HG02798 (cell line): ENCODE results near the gene SELE.

ENCODE experiments used
- ATAC-seq: cut with Tn5 transposase; IDR thresholded peaks from one replicate; pipeline ENCODE4 v1.9.1; 2021; ENCODE audit warnings: mild to moderate bottlenecking; ENCODE audit not compliant: unreplicated experiment, poor library complexity

The SELE gene, protein sequence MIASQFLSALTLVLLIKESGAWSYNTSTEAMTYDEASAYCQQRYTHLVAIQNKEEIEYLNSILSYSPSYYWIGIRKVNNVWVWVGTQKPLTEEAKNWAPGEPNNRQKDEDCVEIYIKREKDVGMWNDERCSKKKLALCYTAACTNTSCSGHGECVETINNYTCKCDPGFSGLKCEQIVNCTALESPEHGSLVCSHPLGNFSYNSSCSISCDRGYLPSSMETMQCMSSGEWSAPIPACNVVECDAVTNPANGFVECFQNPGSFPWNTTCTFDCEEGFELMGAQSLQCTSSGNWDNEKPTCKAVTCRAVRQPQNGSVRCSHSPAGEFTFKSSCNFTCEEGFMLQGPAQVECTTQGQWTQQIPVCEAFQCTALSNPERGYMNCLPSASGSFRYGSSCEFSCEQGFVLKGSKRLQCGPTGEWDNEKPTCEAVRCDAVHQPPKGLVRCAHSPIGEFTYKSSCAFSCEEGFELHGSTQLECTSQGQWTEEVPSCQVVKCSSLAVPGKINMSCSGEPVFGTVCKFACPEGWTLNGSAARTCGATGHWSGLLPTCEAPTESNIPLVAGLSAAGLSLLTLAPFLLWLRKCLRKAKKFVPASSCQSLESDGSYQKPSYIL

DNA sequence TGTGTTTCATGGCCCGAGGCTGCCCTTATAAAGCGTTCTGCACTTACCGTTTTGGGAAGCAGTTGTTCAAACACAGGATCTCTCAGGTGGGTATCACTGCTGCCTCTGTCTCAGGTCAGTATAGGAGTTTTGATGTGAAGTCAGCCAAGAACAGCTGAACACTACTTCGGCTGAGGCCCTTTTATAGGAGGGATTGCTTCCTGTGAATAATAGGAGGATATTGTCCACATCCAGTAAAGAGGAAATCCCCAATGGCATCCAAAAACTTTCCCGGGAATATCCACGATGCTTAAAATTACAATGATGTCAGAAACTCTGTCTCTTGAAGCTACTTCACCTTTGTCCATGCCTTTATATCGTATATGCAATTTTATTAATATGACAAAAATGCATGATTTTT, at the start of gene SELE:
TSS of gene SELE (minus strand) at position 156 of the 400 bp plus-strand sequence. CDS start 467 bp downstream, outside the sequence.
- no peak for ATAC-seq

DNA sequence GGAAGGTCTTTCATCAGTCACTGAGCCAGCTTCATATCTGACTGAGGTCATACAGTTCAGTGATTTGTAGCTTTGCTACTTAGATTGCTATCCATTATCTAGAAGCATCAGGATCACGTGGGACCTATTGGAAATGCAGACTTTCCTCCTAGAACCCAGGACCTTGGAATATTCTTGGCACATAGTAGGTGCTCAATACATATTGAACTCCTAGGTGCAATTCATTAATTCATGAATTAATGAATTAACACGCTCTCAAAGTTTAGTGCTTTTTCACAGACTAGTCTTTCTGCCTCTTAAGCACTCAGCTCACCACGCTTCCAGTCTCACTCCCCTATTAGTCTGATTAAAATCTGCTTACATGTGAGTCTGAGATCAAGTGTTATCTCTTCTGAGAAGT, 48.7 kb upstream of the SELE start:
- no peak for ATAC-seq

DNA sequence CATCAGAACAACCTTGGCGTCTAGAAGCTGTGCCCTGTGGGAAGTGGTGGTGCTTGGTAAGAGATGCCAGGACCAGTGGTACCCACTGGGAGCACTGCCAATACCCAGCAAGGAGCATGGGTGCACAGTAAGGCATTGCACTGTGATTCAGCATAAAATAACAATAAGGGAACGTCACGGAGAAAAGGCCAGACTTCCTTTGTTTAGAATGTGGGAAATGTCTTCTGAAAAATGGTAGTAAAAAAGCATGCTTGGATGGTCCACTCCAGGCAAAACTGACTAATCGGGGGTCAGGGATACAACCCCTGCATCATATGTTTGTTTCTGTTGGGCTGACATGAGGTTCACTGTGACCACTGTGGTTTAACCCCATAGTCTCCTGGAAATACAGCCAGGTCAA, 46.1 kb upstream of the SELE start:
- no peak for ATAC-seq

DNA sequence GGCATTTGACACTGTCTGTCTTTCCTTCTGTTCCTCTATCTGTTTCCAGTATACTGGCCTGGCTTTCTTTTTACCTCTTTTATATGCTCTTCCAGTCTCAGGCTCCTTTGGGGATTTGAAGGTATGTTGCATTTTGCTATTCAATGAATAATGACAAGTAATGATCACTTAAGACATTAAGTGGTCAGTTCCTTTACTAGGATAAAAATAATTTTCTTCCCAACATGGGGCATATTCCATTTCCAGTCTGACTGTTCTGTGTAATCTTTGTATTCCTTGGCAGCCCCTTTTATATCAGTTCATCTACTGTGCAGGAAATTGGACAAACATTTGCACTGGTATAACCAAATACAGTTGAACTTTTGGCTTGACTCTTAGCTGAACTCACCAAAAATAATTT, 45.3 kb upstream of the SELE start:
- no peak for ATAC-seq

DNA sequence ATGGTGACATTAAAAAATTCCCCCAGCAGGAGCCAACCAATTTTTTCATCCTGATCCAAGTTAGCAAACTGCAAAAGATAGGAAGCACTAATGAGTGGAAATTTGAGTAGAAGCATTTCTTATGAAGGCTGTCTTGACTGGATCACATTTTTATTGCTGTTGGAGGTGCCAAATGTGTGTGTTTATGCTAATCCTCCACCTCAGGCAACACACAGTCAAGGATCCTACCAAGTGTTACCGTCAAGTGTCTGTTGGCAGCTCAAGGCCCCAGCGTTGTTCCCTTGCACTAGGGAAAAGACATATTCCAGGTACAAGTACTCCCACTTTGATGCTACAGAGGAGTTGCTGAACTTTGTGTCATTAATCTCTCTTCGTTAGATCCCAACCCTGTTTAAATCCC, 42.6 kb upstream of the SELE start:
- no peak for ATAC-seq

DNA sequence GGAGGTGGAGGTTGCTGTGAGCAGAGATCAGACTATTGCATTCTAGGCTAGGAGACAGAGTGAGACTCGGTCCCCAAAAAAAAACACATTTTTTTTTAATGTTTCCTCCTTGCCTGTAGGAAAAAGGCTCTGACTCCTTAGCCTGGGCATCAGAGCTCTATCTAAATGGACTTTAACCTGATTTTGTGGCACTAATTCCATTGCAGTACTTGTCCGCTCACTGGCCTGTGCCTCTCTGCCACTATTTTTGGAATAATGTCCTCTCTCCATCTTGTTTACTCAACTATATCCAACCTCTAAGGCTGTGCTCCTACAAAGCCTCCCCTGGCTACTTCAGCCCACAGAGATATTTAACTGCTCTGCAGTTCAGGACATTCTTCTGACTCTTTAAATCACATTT, 34.3 kb upstream of the SELE start:
- no peak for ATAC-seq

DNA sequence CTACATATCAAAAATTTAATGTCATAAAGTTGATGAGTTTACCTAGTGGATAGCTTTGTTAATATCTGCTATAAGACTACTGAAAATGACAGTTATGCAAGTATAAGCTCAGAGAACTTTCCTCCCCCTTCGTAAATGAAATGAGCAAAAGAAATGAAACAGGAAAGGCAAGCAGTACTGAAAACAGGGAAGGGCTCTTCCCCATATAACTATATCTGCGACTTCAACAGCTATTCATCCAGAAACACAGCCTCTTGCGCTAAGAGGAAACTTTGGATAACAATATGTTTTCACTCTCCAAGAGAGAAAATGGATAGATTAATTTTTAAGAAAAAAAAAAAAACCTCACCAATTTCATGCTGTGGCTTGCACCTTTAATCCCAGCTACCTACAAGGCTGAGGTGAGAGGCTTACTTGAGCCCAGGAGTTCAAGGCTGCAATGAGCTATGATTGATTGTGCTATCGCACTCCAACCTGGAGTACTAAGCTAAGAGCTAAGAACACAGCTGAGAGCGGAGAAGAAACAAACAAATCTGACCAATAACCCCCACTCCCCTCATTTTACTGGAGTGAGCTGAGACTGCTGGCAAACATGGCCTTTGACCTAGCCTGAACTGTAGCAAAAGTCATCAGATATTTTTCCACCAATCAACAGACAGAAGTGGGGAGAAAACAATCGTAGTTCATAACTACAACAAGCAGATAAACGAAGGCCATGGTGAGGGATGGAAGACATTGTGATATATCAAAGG, 31.9 kb upstream of the SELE start:
- no peak for ATAC-seq

DNA sequence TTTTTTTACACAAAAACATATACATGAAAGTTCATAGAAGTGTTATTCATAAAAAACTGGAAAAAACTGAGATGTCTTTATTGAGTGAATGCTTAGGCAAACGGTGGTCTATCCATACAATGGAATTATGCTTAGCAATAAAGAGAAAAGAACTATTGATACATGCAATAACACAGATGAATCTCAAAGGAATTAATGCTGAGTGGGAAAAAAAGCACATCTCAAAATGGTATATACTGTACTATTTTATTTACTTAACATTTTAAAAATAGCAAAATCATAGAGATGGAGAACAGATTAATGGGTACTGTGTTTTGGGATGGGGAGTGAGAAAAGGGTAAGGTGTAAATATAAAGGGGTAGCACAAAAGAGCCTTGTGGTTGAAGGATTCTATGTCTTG, 31.0 kb upstream of the SELE start:
- ATAC-seq: no peak

DNA sequence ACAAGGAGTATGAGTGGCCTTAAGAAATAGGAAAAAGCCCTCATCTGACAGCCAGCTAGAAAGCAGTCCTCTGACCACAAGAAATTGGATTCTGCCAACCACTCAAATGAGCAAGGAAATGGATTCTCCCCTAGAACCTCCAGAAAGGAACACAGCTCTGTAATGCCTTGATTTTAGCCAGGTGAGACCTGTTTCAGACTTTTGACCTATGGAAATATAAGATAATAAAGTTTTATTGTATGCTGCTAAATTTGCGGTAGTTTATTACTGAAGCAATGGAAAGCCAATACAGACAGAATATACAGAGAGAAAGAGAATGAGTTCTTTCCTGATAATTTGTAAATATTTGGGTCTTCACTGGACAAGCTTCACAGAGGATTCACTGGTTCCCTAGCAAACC, 28.8 kb upstream of the SELE start:
- no peak for ATAC-seq

DNA sequence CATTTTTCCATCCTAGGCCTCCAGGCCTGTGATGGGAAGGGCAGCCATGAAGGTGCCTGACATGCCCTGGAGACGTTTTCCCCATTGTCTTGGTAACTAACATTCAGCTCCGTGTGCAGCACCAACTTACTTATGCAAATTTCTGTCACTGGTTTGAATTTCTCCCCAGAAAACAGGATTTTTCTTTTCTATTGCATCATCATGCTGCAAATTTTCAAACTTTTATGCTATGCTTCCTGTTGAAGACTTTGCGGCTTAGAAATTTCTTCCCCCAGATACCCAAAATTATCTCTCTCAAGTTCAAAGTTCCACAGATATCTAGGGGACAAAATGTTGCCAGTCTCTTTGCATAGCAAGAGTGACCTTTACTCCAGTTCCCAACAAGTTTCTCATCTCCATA, 25.2 kb upstream of the SELE start:
- no peak for ATAC-seq

DNA sequence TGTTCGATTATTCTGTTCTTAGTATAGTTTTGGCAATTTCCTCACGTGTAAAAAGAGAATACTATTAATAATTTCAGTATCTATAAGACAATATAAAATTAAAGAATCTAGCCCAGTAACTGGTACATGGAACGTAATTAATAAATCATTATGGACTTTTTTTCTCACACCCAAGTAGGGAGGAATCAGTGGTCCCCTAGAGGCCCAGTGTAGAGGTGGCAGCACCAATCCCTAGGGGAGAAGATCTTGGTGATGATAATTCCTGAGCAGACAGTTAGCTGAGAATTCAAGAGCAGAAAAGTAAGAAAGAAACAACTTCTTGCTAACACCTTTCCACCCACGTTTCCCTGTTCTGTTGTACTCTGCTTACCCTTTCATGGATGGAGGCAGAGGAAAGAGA, 19.7 kb upstream of the SELE start:
- ATAC-seq: no peak

DNA sequence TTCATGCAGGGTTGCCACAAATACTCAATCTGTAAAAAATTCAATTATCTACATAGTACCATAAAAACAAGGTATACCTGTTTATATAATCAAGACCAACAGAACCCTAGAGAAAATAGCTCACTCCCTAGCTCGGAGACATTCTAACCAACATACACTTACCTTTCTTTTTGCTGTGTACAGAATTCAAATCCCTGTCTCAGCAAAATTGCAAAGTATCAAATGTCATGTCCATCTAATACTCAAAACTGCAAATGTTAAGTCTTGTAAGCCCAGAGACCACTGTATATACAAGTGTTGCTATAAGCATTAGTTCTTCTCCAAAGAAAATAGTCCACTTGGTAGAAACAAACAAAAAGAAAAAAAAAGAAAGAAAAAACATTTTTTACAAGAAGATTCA, 16.2 kb upstream of the SELE start:
- no peak for ATAC-seq

DNA sequence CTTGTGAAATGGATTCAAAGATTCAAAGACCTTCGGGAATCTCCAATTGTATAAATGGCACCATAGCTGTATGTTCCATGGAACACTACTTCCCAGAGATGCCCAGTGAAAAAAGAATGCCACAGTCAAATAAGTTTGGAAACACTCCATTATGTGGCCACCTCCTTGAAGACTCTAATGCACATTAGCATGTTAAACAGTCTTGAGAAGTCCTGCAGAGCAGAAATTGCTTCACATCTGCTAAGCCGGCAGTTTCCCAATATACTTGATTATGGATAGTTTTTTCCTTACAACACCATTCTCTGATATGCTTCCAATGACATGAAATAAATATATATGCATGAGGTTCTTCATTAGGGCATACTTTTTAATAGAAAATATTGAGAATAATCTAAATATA, 12.7 kb upstream of the SELE start:
- no peak for ATAC-seq

DNA sequence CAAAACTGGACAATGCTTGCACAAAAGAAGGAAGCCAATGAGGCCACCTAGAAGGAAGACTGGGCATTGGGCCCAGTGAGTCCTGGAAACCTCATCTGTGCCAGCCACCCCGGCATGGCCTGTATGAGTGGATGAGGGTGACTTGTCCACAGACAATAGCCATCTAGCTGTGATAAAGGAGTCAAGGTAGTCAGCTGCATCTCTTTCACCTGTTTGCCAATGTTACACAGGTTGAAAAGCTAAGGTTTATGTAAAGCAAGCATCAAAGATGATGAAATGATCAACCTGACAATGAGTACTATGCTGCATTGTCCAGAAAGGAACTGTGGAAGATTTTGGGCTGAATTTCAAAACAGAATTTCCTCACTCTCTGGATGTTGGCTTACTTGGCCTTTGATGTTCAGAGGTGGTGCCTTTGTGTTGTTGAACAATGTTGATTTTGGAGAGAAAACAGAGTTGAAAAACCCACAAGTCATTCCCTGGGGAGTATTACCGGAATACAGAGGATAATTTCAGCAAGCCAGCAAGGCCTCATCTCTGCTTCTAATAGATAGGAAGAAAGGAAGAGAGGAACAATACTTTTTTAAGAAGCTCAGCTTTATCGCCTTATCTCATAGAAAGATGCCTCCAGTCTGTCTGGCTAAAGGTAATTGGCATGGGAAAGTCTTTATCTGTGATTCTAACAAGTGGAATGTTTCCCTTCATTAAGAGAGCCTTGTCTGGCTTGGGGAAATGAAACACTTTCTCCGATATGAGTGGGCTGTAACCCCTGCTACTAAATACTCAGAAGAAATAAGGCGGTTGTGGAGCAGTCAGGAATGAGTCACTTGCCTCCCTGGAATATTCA, 11.4 kb upstream of the SELE start:
- ATAC-seq: no peak

DNA sequence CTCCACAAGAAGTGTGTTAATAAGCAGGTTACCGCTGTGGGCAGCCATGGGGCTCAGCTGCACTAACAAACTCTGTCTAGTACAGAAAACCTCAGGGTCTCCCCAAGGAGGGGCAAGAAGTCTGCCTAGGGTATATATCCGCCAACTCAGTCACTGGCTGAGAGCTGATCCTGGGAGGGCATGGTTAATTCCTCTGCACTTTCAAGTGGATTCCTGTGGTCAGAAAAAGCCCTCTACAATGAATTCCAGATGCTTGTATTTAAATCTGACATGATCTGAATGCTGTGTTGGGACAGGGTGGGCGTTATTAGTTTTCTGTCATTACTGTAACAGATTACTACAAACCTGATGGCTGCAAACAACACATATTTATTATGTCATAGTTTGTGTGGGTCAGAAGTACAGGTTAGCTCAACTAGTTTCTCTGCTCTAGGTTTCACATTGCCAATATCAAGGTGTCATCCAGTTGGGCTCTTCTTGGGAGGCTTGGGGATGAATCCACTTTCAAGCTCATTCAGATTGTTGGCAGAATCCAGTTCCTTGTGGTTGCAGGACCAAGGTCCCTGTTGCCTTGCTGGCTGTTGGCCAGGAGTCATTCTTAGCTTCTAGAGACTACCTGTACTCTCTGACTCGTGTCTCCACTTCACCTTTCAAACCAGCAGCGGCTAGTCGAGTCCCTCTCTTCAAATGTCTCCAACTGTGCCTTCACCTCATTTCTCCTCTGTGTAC, 8.0 kb upstream of the SELE start:
- no peak for ATAC-seq

DNA sequence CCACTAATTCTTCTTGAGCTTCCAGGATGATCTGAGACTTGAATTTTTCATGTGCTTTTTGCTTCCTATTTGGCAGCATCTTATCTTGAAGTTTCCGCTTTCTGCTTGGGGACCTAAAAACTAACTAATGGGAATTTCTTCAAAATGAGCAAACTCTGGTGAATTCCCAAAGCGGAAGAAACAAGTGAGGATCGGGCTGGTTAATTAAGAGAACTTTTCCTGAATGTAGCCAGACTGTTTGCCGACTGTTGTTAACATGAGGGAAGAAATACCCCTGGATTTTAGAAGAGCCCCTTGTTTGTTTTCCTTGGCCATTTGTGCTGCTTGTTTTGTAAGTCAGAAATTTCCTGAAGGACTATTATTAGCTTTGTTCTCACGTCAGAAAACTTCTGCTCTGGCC, 6.1 kb upstream of the SELE start:
- ATAC-seq: no peak

DNA sequence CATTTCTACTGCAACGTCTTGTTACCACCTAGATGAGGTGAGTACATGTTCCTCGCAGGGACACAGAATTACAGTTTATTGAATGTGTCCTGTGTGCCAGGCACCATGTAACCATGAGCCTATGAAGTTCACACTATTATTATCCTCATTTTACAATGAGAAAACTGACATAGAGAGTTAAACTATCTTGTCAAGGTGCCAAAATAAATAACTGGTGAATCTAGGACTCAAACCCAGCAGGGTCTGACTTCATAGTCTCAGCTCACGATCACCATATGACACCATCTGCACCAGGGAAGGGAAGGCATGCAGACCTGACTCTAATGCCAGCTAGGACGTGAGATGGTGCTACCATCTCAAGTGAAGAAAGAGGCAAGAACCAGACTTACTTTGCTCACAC, 2.4 kb downstream of the SELE start:
- no peak for ATAC-seq

DNA sequence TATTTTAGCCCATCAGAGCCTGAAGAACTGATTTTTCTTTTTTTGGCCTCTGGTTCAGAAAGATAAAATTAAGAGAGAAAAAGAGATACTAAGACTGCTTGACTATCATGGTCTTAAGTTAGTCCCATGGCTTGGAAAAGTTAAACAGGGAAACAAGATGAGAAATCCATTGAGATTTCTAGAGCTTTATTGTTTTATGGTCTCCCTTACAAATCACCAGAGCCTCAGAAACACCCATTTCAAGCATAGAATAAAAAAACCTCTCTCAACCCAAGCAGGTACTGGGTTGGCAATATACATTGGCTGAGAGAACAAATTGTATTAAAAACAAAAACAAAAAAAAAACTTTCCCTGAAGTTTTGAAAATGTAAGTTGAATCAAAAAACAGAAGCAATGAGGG, 3.9 kb downstream of the SELE start:
- no peak for ATAC-seq

DNA sequence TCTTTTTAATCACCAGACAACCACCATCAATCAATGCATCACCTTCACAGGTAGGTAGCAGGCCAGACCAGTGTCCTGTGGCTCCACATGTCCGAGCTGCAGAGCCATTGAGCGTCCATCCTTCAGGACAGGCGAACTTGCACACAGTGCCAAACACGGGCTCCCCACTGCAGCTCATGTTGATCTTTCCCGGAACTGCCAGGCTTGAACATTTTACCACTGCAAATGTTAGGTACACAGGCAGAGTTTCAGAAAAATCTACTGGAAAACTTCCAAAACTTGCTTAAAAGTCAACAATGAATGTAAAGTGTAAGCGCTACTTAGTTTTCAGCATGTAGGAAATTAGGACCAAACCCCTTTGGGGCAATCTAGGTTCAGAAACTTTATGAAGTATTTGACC, 6.6 kb downstream of the SELE start:
- no peak for ATAC-seq

DNA sequence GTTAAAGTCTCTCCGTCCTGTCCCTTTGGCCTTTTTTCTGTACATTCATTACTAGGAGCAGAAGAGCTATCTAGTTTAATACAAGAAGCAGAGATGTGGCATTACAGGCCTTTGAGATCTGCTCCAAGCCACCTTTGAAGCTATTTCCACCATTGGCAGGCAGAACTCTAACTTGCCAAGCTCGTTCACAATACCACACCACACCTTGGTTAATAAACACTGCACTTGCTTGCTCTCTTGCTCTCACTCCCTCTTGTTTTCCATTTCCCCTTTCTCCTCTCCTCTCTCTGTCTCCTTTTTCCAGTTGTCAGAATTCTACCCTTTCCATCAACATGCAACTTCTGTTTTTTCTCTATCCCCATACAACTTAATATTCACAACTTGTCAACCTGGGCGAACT, 7.0 kb downstream of the SELE start:
- ATAC-seq: no peak
